Glomerular visceral epithelial cell (primary cell): ENCODE data around the gene MAST4.

Experiments used
- DNase-seq: peaks from one replicate; pipeline ENCODE4 v3.0.0-alpha.2; 2016; ENCODE audit errors: extremely low spot score

The MAST4 gene

GRCh38 chr5:66906021-66906420 lies 309.8 kb downstream of the MAST4 start:
- no peak for DNase-seq

GRCh38 chr5:66908230-66908629 lies 312.0 kb downstream of the MAST4 start:
- DNase-seq: no peak

- DNase-seq: no peak
Measured at GRCh38 chr5:66909364-66909763, 313.2 kb downstream of the MAST4 start.

GRCh38 chr5:66912787-66913186 lies 316.6 kb downstream of the MAST4 start:
- no peak for DNase-seq

GRCh38 chr5:66915531-66915930 lies 319.3 kb downstream of the MAST4 start:
- DNase-seq: no peak

GRCh38 chr5:66922881-66923280 lies 326.7 kb downstream of the MAST4 start:
- DNase-seq: no peak

- DNase-seq: no peak
Measured at GRCh38 chr5:66923457-66923856, 327.3 kb downstream of the MAST4 start.

- DNase-seq: no peak
Measured at GRCh38 chr5:66923922-66924321, 327.7 kb downstream of the MAST4 start.

GRCh38 chr5:66927140-66927539 lies 330.9 kb downstream of the MAST4 start:
- DNase-seq: no peak

GRCh38 chr5:66929281-66929680 lies 333.1 kb downstream of the MAST4 start:
- DNase-seq: no peak

GRCh38 chr5:66929995-66930394 lies 333.8 kb downstream of the MAST4 start:
- DNase-seq: no peak

GRCh38 chr5:66931651-66932050 lies 335.5 kb downstream of the MAST4 start:
- no peak for DNase-seq

GRCh38 chr5:66932457-66932856 lies 336.3 kb downstream of the MAST4 start:
- peak; percentile 8 for DNase-seq

- DNase-seq: peak; percentile 62
Measured at GRCh38 chr5:66933066-66933465, 336.9 kb downstream of the MAST4 start.

GRCh38 chr5:66939094-66939493 lies 342.9 kb downstream of the MAST4 start:
- no peak for DNase-seq

GRCh38 chr5:66945389-66946349 lies 349.5 kb downstream of the MAST4 start:
- no peak for DNase-seq

- no peak for DNase-seq
Measured at GRCh38 chr5:66947458-66947857, 351.3 kb downstream of the MAST4 start.

- no peak for DNase-seq
Measured at GRCh38 chr5:66949066-66949465, 352.9 kb downstream of the MAST4 start.

- DNase-seq: no peak
Measured at GRCh38 chr5:66952153-66952552, 356.0 kb downstream of the MAST4 start.

GRCh38 chr5:66956439-66956838 lies 360.2 kb downstream of the MAST4 start:
- DNase-seq: no peak

- DNase-seq: no peak
Measured at GRCh38 chr5:66958201-66958979, 362.2 kb downstream of the MAST4 start.

- no peak for DNase-seq
Measured at GRCh38 chr5:66958980-66959641, 362.9 kb downstream of the MAST4 start.
